Measurements from ENCODE around the gene TNFAIP2.
"Not testable (repeated sequence)": the region's sequence is repeated elsewhere in the genome, so short reads cannot be mapped to it uniquely, and the experiment has no call there.

TNFAIP2 gene

DNA sequence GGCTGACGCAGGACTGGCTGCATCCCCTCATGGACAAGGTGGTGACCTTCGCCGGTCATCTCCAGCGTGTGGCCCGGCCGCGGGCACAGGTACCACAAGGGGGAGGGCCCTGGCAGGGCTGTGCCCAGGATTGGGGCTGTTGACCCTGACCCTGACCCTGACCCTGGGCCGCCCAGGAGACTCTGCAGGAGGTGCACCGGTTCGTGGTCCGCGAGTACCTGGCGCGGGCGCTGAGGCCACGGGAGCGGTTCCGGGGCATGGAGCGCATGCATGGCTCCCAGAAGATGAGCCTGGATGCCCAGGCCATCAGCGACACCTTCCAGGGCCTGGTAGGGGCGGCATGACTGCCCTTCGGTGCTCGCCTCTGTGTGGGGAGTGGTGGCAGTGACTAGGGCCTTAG, 15.8 kb upstream of the TNFAIP2 start:
- no peak for DNase-seq (ENCODE audit: low spot score)

DNA sequence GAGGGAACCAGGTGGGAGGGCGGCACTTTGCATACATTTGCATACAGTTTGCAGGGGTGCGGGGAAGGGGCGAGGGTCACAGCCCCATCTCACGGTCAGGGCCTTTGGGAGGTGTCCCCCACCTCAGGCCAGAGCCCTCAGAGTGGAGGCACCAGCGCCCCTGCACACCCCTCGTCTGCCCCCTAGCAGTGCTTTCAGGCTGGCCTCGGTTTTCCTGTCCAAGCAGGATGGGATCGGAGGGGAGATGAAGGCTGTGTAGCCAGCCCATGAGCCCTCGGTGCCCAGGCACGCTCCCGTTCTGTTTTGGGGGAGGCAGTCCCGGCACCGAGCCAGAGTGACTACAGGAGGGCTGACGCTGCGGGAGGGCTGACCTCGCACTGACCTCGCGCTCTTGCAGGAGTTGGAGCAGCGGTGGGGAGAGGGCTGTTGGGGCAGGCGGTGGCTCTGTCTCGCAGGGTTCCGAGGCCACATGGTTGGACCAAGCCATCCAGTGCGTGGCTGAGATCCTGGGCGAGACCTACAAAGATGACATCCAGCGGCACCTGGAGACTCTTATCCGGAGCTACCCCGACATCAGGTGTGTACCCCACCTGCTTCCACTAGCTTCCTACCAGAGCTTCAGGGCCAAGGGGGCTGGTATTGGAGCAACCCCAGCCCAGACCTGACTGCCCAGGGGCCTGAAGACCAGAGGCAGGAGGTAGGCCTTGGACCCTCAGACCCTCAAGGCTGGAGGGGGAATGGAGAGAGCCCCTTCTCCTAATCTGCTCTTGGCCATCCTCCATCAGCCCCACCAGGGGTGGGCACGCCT, 15.1 kb upstream of the TNFAIP2 start:
- DNase-seq (ENCODE audit: low spot score), result no peak

DNA sequence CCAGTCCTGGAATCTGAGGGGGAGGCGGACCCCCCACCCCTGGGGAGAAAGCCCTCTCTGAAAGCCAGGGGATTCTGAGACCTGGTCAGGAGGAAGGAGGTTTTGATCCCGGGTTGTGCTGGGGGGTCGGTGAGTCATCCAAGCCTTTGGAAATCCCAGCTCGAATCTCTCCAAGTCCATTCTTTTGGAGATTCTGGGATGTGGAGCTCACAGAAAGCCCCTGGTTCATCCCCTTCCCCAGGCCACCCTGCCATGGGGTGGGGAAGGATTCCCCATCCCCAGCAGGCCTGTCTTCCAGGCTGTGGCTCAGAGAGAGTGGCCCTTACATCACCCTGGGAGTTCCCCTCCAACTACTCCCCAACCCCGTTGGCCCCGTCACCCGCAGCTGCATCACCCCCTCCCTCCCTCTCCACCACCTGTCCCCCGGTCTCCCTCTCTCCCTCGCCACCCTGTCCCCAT, 14.5 kb upstream of the TNFAIP2 start:
- no peak for DNase-seq (ENCODE audit: low spot score)

DNA sequence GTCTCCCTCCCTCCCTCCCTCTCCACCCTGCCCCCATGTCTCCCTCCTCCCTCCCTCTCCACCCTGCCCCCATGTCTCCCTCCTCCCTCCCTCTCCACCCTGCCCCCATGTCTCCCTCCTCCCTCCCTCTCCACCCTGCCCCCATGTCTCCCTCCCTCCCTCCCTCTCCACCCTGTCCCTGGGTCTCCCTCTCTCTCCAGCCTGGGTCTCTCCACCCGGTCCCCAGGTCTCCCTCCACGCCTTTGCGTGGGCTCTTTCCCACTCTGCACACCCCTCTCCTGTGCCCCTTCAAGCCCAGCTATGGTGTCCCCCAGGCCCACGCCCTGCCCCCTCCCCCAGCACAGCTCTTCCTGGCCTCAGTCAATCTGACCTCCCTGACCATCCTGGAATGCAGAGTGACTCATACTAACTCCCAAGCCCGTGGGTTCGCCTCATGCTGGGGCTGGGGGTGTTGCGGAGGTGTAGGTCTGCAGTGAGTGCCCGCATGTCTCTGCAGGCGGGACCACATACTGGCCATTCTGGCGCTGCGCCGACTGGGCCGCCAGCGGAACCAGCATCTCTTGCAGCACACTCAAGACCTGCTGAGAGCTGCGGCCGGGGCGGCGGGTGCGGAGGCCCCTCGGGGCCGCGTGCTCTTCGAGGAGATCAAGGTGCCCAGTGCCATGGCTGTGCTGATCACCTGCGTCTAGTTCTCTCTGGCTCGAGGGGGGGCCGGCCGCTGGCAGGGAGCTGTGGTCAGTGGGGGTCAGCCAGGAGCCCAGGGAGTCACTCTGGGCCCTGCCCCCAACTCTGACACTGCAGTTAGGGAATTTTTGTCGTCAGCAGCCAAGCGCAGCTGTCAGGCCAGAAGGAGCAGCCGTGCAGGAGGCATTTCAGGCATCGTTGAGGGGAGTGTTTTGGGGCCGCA, 13.5 kb upstream of the TNFAIP2 start:
- no peak for DNase-seq (ENCODE audit: low spot score)

DNA sequence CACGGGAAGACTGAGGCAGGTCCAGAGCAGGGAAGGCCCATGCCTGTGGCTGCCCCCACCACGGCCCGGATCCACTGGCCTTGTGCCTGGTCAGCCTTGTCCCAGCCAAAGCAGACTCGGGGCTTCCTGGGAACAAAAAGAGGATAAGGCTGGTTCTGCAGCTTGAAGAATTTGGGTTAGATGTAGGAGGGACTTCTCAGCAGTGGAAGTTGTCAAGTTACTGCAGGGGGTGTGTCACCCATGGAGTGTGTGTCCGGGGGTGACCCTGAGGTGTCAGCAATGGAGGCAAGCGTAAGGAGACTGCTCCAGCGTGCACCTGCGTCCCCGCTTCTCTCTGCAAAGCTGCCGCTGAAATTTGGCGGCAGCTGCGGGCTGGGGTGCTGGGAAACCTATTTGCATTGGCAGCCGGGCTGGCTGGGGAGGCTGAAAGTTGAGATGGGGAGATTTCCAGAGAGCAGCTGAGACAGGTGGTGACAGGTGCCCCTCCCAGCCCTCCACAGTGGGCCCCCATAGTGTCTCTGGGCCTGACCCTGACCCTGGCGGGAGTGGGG, 12.5 kb upstream of the TNFAIP2 start:
- DNase-seq (ENCODE audit: low spot score), result no peak

DNA sequence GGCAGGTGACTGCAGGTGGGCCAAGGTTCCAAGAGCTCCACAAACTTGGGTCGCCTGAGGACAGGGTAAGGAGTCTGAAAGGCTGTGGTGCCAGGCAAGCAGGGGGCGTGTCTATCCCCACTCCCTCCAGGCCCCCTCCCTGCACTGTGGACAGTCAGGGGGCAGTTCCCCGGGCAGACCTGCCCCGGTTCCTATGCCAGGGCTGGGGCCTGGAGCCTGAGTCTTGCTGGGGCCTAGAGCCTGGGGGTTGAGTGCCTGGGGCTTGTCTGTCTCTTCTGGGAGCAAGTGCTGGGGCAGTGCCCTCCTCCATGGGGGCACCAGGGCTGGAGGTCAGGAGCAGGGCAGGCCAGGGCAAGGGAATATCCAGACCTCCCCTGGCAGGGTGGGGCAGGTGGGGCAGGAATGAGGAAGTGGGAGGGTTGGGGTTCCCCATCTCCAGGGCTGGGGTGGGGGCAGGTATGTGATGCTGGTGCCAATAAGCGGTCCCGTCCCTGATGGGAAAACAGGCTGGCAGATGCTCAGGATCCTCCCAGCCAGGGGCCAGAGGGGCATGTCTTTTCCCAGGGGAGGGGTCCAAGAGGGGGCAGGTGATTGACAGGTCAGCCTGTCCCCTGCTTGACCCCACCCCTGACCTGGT, 11.9 kb upstream of the TNFAIP2 start:
- no peak for DNase-seq (ENCODE audit: low spot score)

DNA sequence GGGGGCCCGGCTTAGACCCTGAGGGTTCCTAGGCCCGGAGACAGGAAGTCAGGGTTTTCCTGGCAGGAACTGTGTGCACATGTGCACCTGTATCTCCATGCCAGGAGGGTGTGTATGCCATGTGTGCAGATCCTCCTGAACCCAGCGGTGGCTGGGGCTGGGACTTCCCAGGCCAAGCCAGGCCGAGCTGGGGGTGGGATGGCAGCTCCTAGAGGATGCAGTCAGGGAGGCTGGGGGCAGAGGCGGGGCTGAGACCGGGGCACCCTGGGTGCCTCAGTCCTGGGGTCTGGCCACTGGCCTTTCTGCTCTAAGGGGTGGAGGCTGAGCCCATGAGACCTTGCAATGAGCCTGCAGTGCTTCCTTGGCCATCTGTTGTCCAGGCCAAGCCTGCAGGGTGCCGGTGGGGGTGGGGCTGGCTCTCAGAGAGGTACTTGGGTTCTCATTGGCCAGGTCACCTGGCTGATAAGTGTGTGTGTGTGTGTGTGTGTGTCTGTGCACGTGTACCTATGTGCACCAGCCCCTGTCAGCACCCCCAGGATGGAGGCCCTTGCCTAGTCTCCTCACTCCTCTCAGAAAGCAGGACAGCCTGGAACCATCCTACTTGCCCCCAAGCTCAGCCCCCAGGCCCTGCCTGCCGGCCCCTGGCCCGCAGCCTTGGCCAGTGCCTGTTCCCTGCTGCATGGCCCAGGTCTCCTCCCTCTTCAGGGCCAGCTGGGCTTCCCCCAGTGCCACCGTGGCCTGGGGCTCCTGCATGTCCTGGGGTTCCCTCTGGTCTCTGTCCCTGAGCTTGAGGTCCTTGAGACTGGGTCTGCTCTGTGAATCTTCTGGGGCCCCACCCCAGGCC, 10.6 kb upstream of the TNFAIP2 start:
- DNase-seq (ENCODE audit: low spot score), result no peak

DNA sequence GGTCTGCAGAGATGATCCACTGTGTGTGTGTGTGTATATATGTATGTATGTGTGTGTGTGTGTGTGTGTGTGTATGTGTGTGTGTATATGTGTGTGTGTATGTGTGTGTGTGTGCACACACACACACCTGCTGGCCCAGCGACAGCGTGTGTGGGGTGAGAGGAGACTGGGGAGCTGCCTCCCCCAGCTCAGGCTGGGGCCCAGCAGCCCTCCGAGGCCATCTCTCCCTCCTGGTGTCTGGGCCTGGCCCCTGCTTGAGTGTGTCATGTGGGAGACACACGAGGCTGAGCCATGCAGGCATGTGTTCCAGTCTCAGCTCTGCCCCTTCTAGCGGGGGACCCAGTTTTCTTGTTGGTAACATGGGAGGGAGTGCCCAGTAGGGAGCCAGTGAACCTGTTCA, 10.0 kb upstream of the TNFAIP2 start:
- no peak for DNase-seq (ENCODE audit: low spot score)

DNA sequence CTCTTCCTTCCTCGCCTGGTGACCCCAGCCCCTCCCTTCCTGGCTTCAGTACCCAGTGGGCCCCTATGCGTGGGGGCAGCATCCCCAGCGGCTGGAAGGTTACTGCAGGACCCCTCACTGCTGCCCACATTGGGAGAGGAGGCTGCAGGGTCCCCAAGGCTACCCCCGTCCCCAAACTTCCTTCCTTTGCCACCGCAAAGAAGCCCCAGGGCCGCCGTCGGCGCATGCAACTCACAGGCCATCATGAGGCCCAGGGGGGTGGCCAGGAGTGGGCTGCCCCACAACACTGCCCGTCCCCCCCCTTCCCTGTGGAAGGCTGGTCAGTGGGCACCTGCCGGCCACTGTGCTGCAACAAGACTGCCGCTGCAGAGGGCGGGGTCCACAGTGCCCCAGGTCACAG, 9.5 kb upstream of the TNFAIP2 start:
- DNase-seq (ENCODE audit: low spot score), result no peak

DNA sequence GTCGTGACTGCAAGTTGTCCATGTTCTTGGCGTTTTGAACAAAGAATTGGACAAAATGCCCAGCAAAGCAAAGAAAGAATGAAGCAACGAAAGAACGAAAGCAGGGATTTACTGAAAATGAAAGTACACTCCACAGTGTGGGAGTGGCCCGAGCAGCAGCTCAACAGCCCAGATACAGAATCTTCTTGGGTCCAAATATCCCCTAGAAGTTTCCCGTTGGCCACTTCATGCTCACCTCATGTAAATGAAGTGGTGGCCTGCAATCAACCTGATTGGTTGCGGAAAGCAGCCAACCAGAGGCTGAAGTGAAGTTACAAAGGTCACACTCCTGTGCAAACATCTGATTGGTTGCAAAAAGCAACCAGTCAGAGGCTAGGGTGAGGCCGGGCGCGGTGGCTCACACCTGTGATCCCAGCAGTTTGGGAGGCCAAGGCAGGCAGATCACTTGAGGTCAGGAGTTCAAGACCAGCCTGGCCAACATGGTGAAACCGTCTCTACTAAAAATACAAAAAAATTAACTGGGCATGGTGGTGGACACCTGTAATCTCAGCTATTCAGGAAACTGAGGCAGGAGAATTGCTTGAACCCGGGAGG, 8.1 kb upstream of the TNFAIP2 start:
- not testable (repeated sequence) for DNase-seq (ENCODE audit: low spot score)

DNA sequence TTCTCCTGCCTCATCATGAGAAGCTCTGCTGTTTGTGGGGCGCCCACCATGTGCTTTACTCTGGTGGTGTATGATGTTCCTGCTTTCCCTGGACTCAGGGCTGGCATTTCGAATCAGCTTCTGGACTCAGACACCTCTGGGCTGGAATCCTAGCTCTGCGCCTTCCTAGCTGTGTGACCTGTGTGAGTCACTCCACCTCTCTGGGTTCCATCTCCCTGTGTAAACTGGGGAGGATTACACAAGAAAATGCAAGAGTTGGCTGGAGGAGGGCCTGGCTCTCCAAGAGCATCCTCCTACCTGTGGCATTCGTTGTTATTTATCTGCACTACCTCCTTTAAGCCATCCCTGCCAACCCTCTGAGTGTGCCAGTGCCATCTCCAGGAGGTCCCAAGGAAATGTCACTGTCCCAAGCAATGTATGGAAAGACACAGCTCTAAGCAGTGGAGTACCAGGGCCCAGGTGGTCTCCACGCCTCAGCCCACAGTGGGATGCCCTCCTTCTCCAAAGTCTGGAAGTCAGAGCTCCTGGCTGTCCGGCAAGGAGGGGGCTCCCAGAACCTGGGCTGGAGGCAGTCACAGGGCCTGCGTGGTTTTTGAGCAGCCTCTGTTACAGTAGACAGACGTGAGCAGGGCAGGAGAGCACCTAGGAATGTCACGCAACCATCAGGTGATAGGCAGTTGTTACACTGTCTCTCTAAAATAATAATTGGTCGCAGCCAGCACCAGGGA, 7.3 kb upstream of the TNFAIP2 start:
- DNase-seq (ENCODE audit: low spot score), result no peak

DNA sequence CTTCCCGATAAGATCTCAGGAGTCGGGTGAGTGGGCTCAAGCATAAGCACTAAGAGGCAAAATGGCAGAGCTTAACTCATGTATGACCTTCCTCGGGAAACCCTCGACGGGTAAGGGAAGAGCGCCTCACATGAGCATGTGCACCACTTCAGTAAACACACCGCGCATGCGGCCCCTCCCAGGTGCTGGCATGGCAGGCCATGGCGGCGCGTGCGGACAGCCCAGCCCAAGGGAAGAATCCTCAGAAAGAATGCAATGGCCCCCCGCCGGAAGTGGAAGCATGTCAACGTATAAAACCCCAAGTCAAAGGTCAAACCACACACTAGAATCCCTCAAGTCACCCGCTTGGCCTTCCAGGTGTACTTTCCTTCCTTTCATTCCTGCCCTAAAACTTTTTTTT, 6.6 kb upstream of the TNFAIP2 start:
- DNase-seq (ENCODE audit: low spot score), result no peak

DNA sequence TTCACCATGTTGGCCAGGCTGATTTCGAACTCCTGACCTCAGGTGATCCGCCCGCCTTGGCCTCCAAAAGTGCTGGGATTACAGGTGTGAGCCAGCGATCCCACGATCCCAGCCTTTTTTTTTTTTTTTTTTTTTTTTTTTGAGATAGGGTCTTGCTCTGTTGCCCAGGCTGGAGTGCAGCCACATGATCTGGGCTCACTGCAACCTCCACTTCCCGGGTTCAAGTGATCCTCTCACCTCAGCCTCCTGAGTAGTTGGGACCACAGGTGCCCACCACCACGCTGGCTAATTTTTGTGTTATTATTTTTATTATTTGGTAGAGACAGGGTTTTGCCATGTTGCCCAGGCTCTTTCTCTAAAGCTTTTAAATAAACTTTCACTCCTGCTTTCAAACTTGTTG, 5.8 kb upstream of the TNFAIP2 start:
- not testable (repeated sequence) for DNase-seq (ENCODE audit: low spot score)

DNA sequence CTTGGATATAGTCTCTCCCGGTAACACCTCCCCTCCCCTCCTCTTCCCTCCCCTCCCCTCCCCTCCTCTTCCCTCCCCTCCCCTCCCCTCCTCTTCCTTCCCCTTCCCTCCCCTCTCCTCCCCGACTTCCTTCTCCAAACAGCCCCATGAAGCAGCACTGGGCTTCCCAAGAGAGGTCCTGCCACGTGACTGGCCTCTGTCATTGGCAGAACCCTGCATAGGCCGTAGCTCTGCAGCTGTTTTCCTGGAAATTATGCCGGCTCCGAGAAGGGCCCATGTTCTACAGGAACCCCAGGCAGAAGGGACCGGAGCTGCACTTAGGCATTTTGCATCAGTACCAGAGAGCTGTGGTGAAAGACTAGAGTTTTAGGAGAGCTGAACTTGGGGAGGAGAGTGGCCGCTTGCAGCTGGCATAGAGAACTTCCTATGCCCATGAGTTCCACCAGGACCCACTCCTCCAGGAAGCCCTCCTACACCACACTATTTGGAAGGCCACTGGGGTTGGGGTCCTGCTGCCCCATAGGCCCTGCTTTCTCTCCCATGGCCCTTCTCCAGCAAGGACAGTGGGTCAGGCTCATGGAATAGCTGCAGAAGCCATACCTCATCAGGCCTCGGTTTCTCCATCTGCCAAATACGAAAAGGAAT, 5.1 kb upstream of the TNFAIP2 start:
- no peak for DNase-seq (ENCODE audit: low spot score)

DNA sequence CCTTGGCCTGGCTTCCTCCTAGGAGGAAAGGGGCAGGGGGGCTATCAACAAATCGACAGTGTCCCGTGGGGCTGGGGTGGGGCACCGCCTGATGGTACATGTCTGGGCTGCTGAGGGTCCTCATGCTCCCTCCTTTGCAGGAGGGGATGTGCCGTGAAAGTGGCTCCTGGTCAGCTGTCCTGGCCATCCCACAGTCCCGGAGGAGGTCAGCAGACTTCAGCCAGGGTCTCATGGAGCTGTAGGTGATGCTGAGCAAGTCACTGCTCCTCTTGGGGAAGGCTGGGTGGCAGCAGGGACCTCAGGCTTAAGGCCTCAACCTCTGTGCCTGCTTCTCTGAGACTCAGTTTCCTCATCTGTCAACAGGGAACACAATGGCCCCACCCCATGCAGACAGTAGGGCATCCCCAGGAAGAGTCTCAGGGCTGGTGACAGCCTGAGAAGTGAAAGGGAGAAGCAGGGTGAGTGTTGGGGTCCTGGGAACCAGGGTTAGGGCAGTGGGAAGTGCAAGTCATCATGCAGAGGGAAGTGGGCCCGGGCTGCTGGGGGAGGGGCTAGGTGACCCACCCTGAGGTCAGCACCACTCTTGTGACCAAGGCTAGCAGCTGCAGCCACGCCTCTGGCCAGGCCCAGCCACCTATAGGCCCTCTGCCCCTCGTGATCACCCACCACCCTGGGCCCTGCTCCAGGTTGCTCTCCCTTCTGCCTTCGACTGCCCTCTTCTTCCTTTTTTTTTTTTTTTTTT, 4.4 kb upstream of the TNFAIP2 start:
- no peak for DNase-seq (ENCODE audit: low spot score)

DNA sequence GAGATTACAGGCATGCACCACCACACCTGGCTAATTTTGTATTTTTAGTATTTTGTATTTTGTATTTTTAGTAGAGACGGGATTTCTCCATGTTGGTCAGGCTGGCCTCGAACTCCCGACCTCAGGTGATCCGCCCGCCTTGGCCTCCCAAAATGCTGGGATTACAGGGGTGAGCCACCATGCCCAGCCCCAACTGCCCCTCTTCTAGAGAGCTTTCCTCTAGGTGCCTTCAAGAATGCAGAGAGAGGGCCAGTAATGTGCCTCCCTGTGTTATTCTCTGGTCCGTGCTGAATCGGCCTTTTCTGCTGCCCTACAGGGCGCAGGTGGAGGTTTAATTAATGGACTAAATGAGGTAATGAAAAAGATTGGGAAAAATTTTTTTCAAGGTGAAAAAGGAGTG, 3.7 kb upstream of the TNFAIP2 start:
- not testable (repeated sequence) for DNase-seq (ENCODE audit: low spot score)

DNA sequence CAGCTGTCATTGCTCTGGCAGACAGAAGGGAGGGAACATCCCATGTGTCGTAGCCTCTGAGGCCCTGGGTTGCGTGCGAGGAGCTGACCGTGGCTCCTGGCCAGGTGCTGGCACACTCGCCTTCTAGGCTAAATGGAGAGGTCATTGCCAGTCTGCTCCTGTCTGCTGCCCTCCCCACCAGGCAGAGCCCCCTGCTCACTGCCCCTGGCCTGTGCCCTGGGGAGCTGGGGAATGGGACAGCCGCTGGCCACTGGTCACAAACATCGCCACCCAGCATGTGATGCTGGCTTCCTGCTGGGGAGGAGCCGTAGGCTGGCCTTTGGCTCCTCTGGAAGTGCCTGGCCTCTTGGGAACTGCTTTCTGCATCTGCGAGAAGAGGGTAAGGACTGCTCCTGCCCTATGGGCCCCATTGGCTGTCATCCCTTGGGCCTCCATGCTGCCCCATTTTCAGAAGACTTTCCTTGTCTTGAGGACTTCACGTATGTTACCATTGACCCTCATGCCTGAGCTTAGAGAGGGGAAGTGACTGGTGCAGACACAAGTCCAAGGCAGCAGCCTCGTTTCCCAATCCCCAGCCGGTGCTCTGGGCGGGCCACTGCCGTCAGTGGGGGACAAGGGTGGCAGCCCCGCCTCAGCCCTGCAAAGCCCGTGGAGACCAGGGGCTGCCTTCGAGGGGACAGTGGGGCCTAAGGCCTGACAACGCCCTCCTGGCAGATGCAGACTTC, 2.0 kb upstream of the TNFAIP2 start:
- DNase-seq (ENCODE audit: low spot score), result no peak

DNA sequence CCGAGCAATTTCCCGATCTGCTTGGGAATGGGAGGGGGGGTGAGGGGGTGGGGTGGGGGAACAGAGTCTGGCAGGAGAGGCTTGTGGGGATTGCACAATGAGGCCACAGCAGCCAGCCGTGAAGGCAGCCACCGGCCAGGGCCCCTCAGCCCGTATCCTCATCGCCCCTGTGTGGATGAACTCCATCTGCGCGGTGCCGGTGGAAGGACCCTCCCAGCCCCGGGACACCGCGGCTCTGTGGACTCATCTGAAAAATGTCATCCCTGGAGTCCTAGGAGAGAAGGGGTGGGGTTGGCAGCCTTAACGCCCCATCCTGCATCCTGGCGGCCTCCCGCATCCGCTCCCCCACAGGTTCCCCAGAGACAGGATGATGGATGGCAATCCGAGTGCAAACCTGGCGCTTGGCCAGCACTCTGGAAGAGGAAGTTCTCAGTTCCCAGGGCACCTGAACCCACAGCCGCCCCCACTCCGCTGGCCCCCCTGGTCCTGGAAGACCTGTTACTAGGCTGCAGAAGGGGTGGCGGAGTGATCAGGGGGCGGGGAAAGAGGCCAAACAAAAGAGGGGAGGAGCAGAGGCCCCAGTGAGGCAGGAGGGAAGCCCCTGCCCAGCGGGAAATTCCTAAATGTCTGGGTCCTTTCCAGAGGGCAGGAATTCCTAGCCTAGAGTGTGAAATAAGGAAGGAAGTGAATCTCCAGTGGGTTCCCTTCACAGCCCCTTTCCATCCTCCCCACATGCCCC, 1.2 kb upstream of the TNFAIP2 start:
- DNase-seq (ENCODE audit: low spot score), result peak; percentile 97
